OCI-LY3 (cell line): ENCODE results near the gene SNX6.

ENCODE experiments used
- EZH2phosphoT487 ChIP-seq: fragments of 200-600 bp; shearing (Covaris generic); IDR thresholded peaks from 2 replicates; pipeline ENCODE4 v1.6.1; 2018; ENCODE audit warnings: antibody characterized with exemption, mixed run types, low read depth
- TF ChIP-seq, protein P1 (sequence below): fragments of 200-600, 300-600 bp; sonication (generic); IDR thresholded peaks from 2 replicates; pipeline ENCODE4 v1.5.1; 2014; ENCODE audit warnings: antibody characterized with exemption, low read length, low read depth

DNA sequence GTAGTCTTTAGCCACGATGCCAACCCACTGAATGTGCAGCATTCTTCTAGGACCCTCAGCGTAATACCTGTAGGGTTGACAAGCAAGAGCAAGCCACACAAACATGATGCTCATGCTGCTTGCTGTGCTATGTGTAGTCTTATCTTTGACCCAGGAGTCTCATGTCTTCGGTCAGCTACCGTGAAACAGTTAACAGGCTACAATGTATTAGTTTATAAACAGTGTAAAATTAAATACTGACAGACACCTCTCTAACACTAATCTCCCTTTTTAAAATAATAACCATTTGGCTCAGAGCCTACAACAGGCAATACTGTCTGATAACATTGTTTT is 92.3 kb downstream of the SNX6 start:
- TF ChIP-seq, protein P1, sequence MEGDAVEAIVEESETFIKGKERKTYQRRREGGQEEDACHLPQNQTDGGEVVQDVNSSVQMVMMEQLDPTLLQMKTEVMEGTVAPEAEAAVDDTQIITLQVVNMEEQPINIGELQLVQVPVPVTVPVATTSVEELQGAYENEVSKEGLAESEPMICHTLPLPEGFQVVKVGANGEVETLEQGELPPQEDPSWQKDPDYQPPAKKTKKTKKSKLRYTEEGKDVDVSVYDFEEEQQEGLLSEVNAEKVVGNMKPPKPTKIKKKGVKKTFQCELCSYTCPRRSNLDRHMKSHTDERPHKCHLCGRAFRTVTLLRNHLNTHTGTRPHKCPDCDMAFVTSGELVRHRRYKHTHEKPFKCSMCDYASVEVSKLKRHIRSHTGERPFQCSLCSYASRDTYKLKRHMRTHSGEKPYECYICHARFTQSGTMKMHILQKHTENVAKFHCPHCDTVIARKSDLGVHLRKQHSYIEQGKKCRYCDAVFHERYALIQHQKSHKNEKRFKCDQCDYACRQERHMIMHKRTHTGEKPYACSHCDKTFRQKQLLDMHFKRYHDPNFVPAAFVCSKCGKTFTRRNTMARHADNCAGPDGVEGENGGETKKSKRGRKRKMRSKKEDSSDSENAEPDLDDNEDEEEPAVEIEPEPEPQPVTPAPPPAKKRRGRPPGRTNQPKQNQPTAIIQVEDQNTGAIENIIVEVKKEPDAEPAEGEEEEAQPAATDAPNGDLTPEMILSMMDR = no peak
- no peak for TF ChIP-seq EZH2phosphoT487
